CD14-positive monocyte (primary cell): Measurements from ENCODE around the gene DIDO1. TPM values are rescaled to one million over a fixed set of nuclear protein-coding genes. Genes with fewer than 3 reads are reported as not detected.
A peak's percentile ranks its signal among the peaks of the same experiment; 100 is the strongest.

Source experiments
- DNase-seq, 3 donors: peaks; one replicate each; pipeline ENCODE4 v3.0.0-alpha.2; 2011 to 2022
- H2AFZ ChIP-seq: 2 replicates; pipeline ENCODE4 v1.6.0; 2012; ENCODE audit warnings: mild to moderate bottlenecking, low read depth, low read length, inconsistent platforms; ENCODE audit not compliant: insufficient read depth, poor library complexity, severe bottlenecking
- H3K27ac ChIP-seq, 2 donors: 1 replicate in 1 of 2; 2 replicates in 1 of 2; pipeline ENCODE4 v1.5.1; 2012 to 2013; ENCODE audit warnings: low read length in 2 of 2, control low read depth in 1 of 2, inconsistent platforms in 1 of 2, low read depth in 1 of 2, mild to moderate bottlenecking in 1 of 2
- H3K27me3 ChIP-seq, 2 donors: one replicate each; pipeline versions ENCODE4 v1.6.0 to v1.6.1; 2011 to 2013; ENCODE audit warnings: low read length in 2 of 2; ENCODE audit not compliant: control insufficient read depth in 2 of 2, insufficient read depth in 2 of 2
- H3K36me3 ChIP-seq, 2 donors: replicated peaks in 1 of 2; 1 replicate in 1 of 2; 2 replicates in 1 of 2; pipeline versions ENCODE4 v1.5.1 to v1.6.1; 2012 to 2013; ENCODE audit warnings: low read length in 2 of 2, control low read depth in 1 of 2, inconsistent platforms in 1 of 2, mild to moderate bottlenecking in 1 of 2; ENCODE audit not compliant: insufficient read depth in 2 of 2, control insufficient read depth in 1 of 2
- H3K4me1 ChIP-seq, 2 donors: 1 replicate in 1 of 2; 2 replicates in 1 of 2; pipeline versions ENCODE4 v1.5.1 to v1.6.1; 2012 to 2013; ENCODE audit warnings: low read length in 2 of 2, control low read depth in 1 of 2, inconsistent platforms in 1 of 2, mild to moderate bottlenecking in 1 of 2, moderate library complexity in 1 of 2; ENCODE audit not compliant: insufficient read depth in 2 of 2, control insufficient read depth in 1 of 2
- H3K4me2 ChIP-seq: replicated peaks from 2 replicates; pipeline ENCODE3; 2012; ENCODE audit warnings: low read length, moderate library complexity, mild to moderate bottlenecking; ENCODE audit not compliant: poor library complexity, severe bottlenecking; ENCODE audit errors: extremely low read depth
- H3K4me3 ChIP-seq, 3 experiments: fragments of 200-600 bp in 1 of 3; sonication (generic) in 1 of 3; replicated peaks in 1 of 3; 1 replicate in 2 of 3; 2 replicates in 1 of 3; pipeline ENCODE4 v1.5.1; 2011 to 2013; ENCODE audit warnings: low read length in 3 of 3, mild to moderate bottlenecking in 3 of 3, control low read depth in 2 of 3, low read depth in 2 of 3, inconsistent platforms in 1 of 3, moderate library complexity in 1 of 3
- H3K79me2 ChIP-seq: 2 replicates; pipeline ENCODE4 v1.6.0; 2012; ENCODE audit warnings: mild to moderate bottlenecking, control low read depth, inconsistent platforms, low read length, moderate library complexity; ENCODE audit not compliant: insufficient read depth
- H3K9ac ChIP-seq: 2 replicates; pipeline ENCODE4 v1.6.0; 2017; ENCODE audit warnings: low read length, mild to moderate bottlenecking; ENCODE audit not compliant: insufficient read depth, poor library complexity, severe bottlenecking
- H3K9me3 ChIP-seq, 2 donors: replicated peaks in 1 of 2; 1 replicate in 1 of 2; 2 replicates in 1 of 2; pipeline versions ENCODE4 v1.5.1 to v1.6.1; 2012 to 2013; ENCODE audit warnings: low read length in 2 of 2, control low read depth in 1 of 2; ENCODE audit not compliant: control insufficient read depth in 1 of 2, insufficient read depth in 1 of 2
- H4K20me1 ChIP-seq: 2 replicates; pipeline ENCODE4 v1.6.0; 2012; ENCODE audit warnings: mild to moderate bottlenecking, low read length, control low read depth, moderate library complexity; ENCODE audit not compliant: insufficient read depth
- H3K27ac Mint-ChIP-seq, 7 donors: one replicate each; pipeline ENCODE4 v1.8.0; 2020; ENCODE audit warnings: mild to moderate bottlenecking in 7 of 7, mixed read lengths in 7 of 7, moderate library complexity in 6 of 7, inconsistent platforms in 2 of 7
- H3K27me3 Mint-ChIP-seq, 3 donors: one replicate each; pipeline ENCODE4 v1.8.0; 2021 to 2022; ENCODE audit warnings: low read depth in 3 of 3, mild to moderate bottlenecking in 3 of 3, mixed read lengths in 3 of 3, moderate library complexity in 3 of 3, inconsistent platforms in 1 of 3
- H3K36me3 Mint-ChIP-seq, 2 donors: one replicate each; pipeline ENCODE4 v1.8.0; 2020; ENCODE audit warnings: mixed read lengths in 2 of 2, inconsistent platforms in 1 of 2, mild to moderate bottlenecking in 1 of 2
- H3K4me1 Mint-ChIP-seq: one replicate; pipeline ENCODE4 v1.8.0; 2020; ENCODE audit warnings: mild to moderate bottlenecking, mixed read lengths
- H3K4me3 Mint-ChIP-seq, 2 donors: one replicate each; pipeline ENCODE4 v1.8.0; 2020; ENCODE audit warnings: mild to moderate bottlenecking in 2 of 2, mixed read lengths in 2 of 2, moderate library complexity in 1 of 2
- H3K9me3 Mint-ChIP-seq, 7 donors: one replicate each; pipeline ENCODE4 v1.8.0; 2020 to 2022; ENCODE audit warnings: mixed read lengths in 7 of 7, mild to moderate bottlenecking in 6 of 7, moderate library complexity in 6 of 7, inconsistent platforms in 2 of 7
- WGBS: methylation state at CpG from one replicate; pipeline ENCODE4 v1.1.5; 2013; ENCODE audit warnings: missing lambda C conversion rate; ENCODE audit not compliant: insufficient coverage; 5-methylcytosine and 5-hydroxymethylcytosine counted together
- intact Hi-C, 2 donors: fragments of 100-400 bp; cut with micrococcal nuclease; formaldehyde crosslinking; loops; one replicate each; pipeline versions ENCODE4 v1.15.0 to v1.15.1; 2023
- polyA plus RNA-seq, 3 donors: library from polyadenylated mRNA; depleted of rRNA in 1 of 3; unstranded in 2 of 3; stranded (reverse) in 1 of 3; fragments of 300-500 nt in 2 of 3; fragments of >200 nt in 1 of 3; fragmentation: Illumina TruSeq in 2 of 3; gene quantifications; 1 replicate in 2 of 3; 2 replicates in 1 of 3; pipeline ENCODE4 v1.2.3, GENCODE V29; 2012 to 2021
- TF ChIP-seq, protein P1 (sequence below): fragments of 200-600 bp; IDR thresholded peaks from one replicate; pipeline ENCODE4 v1.8.0; 2022; ENCODE audit warnings: antibody characterized with exemption, mild to moderate bottlenecking

The DIDO1 gene
- polyA plus RNA-seq, 3 donors, result 8.5 to 23.8 (median 12.9) TPM

DNA sequence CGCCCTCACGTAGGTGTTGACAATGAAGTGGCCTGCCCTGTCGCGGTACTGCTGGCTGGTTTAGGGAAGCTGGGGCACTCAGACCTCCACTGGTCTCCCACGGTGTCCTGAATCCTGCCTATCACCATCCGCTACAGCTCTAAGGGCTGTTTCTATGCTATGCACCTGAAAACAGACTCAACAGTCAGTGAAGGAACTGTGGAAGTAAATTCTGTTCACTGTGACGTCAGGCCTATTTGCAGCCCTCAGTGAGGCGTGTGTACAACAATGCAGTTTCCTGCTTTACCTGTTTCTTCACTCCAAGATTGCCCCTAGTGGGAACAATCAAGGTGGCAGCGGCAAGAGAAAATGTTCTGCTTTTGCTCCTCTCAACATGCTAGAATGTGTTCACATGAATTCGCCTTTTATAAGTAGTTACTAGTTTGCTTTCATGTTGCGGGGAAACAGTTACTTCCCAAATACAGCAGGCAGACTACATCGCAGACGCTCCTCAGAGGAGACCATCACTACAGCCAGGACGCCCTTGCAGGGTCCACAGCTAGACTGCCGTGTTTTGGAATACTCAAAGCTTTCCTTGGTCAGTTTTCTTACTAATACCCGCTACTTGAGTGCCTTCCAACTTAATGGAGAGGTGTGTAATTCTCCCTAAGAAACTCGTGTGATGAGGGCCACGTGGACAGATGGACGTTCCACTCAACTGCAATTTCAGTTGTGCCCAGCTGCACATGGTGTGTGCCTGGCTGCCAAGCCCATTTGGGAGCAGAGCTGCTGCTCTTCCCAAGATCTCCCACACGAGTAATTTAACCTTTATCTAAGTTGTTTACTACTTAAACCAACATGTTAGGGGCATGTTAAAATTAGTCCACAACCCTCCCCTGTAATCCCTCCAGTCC lies 25.4 kb downstream of the DIDO1 start:
- H3K9me3 ChIP-seq, result no peaks in the 10 kb centered on the region
- Mint-ChIP-seq H3K27me3 (peaks cover 0 to 5% (median 1%) of the 10 kb centered on the region in 3 donors), H3K9me3 (no peaks in the 10 kb centered on the region), H3K4me1 (peaks cover 9% of the 10 kb centered on the region), H3K36me3 (peaks cover 57 to 62% of the 10 kb centered on the region in 2 donors), H3K27ac (peak overlapping the region in 4 of 7 donors; percentile 26 to 75 (median 57)), H3K4me3 (no peak overlapping the region)
- no peak overlapping the region for H3K4me2 ChIP-seq
- 56% methylated on average over 12 of the region's 20 CpGs for WGBS
- H3K36me3 ChIP-seq, result peaks cover 56 to 70% of the 10 kb centered on the region in 2 donors
- peaks cover 67% of the 10 kb centered on the region for H4K20me1 ChIP-seq
- no peaks in the 10 kb centered on the region for H3K79me2 ChIP-seq
- no peaks in the 10 kb centered on the region for H3K27me3 ChIP-seq
- DNase-seq, result no peak
- no peak overlapping the region for H3K4me3 ChIP-seq
- no peak overlapping the region for H2AFZ ChIP-seq
- H3K27ac ChIP-seq, result peak overlapping the region in 1 of 2 donors; percentile 32
- intact Hi-C loops, result loop anchor here (1.0 to 2.0 kb wide), 2 partner anchors 108 kb away; no protein-coding TSS in a partner anchor
- H3K4me1 ChIP-seq, result peaks cover 0 to 7% of the 10 kb centered on the region in 2 donors
- TF ChIP-seq, protein P1, sequence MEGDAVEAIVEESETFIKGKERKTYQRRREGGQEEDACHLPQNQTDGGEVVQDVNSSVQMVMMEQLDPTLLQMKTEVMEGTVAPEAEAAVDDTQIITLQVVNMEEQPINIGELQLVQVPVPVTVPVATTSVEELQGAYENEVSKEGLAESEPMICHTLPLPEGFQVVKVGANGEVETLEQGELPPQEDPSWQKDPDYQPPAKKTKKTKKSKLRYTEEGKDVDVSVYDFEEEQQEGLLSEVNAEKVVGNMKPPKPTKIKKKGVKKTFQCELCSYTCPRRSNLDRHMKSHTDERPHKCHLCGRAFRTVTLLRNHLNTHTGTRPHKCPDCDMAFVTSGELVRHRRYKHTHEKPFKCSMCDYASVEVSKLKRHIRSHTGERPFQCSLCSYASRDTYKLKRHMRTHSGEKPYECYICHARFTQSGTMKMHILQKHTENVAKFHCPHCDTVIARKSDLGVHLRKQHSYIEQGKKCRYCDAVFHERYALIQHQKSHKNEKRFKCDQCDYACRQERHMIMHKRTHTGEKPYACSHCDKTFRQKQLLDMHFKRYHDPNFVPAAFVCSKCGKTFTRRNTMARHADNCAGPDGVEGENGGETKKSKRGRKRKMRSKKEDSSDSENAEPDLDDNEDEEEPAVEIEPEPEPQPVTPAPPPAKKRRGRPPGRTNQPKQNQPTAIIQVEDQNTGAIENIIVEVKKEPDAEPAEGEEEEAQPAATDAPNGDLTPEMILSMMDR, result no peak
- H3K9ac ChIP-seq, result no peak overlapping the region

DNA sequence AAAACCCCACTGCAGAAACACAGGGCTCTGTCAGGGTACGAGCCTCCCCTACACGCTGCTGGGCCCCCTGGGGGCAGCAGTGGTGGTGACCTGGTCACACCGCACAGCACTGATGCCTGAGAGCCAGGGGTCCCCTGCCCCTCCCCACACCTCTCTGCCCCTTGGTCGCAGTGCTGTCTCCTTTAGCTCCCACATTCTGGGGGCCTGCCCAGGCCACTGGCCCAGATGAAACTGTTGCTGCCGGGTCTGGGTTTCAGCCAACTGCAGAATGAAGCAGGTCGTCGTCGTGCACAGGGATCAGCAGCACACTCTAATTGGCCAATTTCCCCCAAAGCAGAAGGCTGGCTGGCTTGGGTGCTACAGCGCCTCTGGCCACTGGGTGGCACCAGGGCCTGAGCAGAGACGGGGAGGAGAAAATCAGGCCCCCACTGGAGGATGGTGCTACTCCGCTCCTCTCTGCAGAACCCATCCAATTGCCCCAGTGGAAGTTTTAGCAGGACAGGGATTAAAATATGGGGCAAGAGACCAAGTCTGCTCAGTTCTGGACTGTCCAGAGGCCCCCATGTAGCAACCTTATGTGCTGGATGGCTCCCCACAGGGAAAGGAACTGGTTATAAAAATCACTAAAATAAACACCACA lies 26.1 kb downstream of the DIDO1 start:
- Histone ChIP-seq H3K4me1 (peaks cover 0 to 7% of the 10 kb centered on the region in 2 donors), H3K27me3 (no peaks in the 10 kb centered on the region), H3K27ac (peak overlapping the region in 1 of 2 donors; percentile 32), H4K20me1 (peaks cover 59% of the 10 kb centered on the region), H3K9me3 (no peaks in the 10 kb centered on the region), H3K79me2 (no peaks in the 10 kb centered on the region), H3K9ac (no peak overlapping the region), H3K36me3 (peaks cover 56 to 70% of the 10 kb centered on the region in 2 donors), H2AFZ (no peak overlapping the region), H3K4me3 (no peak overlapping the region), H3K4me2 (no peak overlapping the region)
- Mint-ChIP-seq H3K36me3 (peaks cover 56 to 62% of the 10 kb centered on the region in 2 donors), H3K4me1 (peaks cover 9% of the 10 kb centered on the region), H3K4me3 (no peak overlapping the region), H3K9me3 (no peaks in the 10 kb centered on the region), H3K27me3 (peaks cover 0 to 5% (median 1%) of the 10 kb centered on the region in 3 donors), H3K27ac (peak overlapping the region in 3 of 7 donors; percentile 26 to 75 (median 56))
- peak; percentile 48 to 65 (median 57) for DNase-seq
- intact Hi-C loops, result loop anchor here (1.0 to 2.0 kb wide), 2 partner anchors 109 kb away; no protein-coding TSS in a partner anchor
- 5% methylated on average over 7 of the region's 11 CpGs for WGBS
- TF ChIP-seq, protein P1, result peak; percentile 91
